CD4-positive, alpha-beta T cell treated with Interleukin-15 for 1 hour (primary cell): Measurements from ENCODE around the gene POR.
"Not testable (repeated sequence)": the region's sequence is repeated elsewhere in the genome, so short reads cannot be mapped to it uniquely, and the experiment has no call there.

Experiments
- DNase-seq: peaks from one replicate; pipeline ENCODE4 v3.0.0-alpha.2; 2020

Gene POR

DNA sequence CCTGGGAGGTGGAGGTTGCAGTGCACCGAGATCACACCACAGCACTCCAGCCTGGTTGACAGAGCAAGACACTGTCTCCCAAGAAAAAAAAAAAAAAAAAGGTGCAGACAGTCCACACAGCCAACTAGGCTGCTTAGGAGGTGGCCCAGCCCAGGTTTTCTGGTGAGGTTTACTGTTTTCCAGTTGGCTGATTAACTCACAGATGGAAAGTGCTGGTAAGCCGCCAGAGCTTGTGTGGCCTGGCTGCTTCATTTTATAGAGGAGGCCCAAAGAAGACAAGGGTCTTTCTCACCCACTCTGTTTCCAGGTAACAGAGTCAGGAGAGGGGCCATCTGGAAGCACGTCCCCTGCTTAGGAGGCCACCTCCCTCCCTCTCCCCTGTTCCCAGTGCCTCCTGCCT lies 29.9 kb upstream of the POR start:
- no peak for DNase-seq

DNA sequence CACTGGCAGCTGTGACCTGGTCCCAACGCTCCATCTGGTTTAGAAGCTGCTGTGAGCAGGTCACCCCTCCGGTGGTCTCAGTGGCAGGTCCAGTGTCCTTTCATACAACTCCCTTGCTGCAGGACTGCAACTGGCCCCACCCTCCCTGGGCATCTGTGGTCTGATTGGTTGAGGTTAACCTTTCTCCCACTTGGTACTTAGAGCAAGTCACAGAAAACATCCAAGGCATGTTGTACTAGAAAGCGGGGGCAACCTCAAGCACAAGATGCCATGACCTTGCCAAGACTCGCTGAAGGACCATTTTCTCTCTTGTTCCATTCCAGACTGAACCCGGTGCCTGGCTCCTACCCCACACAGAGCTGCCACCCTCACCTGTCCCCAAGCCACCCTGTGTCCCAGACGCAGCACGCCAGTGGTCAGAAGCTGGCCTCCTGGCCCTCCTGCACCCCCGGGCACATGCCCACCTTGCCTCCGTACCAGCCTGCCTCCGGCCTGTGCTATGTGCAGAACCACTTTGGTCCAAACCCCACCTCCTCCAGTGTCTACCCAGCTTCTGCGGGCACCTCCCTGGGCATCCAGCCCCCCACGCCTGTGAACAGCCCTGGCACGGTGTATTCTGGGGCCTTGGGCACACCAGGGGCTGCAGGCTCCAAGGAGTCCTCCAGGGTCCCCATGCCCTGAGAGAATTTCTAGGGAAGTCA lies 27.1 kb upstream of the POR start:
- DNase-seq, result no peak

DNA sequence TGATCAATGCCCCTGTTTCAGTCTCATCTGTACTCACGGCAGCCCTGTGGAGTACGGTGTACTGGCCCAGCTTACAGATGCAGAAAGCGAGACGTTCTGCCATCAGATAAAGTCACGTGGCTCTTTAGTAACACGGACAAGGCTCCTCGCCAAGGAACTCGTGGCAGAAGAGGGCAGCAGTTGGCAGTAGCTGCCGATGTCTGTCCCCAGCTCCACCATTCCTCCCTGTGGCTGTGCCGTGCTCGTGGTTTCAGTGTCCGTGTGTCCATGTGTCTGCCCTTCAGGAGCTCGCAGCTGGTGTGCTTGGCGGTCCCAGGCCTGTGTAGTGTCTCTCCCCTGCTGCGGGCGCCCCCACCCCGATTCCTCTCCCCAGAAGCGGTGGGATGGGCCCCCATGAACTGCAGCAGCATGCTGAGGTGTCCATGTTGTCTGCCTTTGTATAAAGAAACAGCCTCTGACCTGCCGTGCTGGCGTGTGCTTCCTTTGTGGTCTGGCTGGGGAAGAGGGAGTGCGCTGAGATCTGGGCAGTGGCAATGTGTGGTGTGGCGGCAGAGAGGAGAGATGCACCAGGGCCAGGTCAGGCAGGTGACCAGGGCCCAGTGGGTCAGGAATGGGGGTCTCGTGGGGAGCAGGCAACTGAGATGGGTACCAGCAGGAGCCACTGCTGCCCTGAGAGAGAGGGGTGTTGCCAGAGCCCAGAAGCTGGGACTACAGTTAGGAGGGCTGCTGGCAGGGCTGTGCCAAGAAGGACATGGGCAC lies 26.3 kb upstream of the POR start:
- no peak for DNase-seq

DNA sequence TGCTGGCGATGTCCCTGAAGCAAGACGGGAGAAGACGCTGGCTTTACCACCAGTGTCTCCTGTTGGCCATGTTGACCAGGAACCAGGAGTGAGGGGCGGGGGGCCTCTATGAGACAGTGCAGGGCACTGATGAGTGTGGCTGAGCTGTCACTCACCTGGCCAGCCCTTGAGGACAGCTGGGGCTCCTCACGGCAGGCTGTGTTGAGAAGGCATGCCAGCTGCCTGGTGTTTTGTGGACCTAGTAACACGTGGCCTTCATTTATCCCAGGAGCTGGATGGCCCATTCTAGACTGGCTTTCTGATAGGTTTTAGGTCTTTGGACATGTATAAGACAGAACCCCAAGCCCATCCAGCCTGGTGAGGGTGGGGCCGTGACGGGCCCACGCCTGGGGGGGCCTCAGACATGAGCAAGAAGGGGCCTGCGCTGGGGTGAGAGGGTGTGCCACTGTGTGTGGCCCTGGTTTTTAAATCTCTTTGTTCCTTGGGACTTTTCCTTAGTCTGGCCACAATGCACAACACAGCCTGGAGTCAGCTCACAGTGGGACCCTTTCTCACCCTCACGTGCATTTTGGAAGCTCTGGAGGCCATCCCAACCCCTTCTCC lies 25.6 kb upstream of the POR start:
- DNase-seq, result no peak

DNA sequence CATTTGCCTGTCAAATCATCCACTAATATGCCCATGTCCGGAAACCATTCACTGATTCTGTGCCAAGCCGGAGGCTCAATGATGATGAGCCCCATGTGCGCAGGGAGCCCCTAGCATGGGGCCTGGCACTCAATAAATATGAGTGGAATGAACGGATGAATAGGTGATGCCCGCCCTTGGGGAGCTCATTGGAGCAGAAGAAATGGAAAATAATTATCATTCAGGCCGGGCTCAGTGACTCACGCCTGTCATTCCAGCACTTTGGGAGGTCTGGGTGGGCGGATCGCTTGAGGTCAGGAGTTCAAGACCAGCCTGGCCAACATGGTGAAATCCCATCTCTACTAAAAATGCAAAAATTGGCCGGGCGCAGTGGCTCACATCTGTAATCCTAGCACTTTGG lies 25.1 kb upstream of the POR start:
- DNase-seq, result no peak

DNA sequence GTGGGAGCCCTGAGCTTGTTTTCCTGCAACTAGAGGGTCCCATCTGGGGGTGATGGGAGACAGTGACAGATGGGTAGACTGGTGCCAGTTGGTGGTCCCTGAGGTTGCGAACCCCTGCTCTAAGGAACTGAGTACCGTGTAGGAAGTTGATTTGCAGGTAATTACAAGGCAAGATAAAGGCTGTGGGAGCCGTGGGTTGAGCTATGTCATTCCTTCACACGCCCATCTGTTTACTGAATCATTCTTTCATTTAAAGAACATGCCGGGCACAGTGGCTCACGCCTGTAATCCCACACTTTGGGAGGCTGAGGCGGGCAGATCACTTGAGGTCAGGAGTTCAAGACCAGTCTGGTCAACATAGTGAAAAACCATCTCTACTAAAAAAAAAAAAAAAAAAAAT lies 23.7 kb upstream of the POR start:
- not testable (repeated sequence) for DNase-seq

DNA sequence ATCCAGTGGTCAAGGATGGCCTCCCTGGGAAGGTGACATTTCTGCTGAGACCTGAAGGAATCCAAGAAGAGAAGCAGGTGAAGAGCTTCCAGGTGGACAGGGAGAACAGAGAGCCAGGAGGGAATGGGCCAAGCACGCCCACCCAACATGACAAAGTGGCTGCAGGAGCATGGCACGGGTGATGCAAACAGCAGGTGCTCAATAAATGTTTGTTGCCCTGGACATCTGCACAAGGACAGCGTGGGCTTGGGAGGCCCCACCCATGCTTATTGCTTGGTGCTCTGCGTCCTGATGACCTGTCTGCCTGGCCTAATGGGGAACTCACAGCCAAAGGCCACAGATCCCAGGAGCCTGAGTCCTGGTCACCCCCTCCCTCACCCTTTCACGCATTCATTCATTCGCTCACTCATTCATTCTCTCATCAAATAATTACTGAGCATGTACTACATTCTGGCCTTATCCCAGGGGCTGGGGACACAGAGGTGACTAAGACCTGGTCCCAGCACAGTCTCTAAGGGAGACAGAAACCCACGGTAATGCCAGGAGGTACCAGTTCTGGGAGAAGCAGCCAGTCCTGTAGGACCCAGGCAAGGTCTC lies 23.0 kb upstream of the POR start:
- no peak for DNase-seq

DNA sequence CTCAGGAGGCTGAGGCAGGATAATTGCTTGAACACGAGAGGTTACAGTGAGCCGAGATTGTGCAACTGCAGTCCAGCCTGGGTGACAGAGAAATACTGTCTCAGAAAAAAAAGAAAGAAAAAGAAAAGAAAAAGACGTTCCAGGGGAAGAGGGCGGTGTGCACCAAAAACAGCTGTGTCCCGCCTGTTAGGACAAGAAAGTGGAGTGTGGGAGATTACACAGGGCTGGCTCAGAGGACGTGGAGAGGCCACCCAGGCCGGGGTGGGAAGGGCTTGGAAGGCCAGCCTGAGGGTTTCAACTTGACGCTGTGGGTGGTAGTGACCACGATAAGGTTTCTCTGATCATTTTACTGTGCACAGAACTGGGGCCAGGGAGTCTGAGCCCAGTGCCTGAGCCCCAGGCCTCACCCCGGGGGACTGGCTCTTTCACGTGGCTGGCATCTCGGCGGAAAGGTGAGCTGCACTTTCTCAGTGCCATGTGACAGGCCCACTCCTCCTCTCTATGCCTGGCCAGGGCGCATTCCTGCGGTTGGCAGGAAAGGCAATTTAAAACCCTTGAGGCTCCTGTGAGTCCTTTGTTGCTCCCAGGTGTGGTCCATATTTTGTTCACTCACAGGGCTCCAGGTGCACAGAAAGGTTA lies 22.2 kb upstream of the POR start:
- no peak for DNase-seq

DNA sequence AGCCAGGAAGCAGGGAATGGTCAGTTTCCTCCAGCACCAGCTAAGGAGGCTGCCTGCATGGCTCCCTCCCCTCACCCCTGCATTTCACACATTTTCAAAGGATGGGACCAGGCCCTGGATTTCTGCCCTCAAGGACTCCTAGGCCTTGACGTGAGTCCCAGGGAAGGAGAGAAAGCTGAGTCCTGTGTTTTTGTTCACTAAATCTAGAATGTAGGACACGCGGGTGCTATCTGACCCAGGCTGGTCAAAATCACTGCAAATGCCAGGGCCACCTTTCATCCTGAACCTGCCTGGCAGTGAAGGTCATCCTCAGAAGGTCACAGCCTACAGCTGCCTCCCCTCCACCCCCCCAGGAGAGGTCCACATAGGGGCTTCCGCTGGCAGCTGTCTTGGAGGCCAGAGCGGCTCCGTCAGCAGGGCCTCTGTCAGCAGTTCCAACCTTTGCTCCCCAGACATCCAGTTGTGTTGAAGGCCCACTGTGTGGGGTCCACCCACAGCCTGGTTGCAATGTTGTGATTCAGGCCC lies 18.1 kb upstream of the POR start:
- no peak for DNase-seq

DNA sequence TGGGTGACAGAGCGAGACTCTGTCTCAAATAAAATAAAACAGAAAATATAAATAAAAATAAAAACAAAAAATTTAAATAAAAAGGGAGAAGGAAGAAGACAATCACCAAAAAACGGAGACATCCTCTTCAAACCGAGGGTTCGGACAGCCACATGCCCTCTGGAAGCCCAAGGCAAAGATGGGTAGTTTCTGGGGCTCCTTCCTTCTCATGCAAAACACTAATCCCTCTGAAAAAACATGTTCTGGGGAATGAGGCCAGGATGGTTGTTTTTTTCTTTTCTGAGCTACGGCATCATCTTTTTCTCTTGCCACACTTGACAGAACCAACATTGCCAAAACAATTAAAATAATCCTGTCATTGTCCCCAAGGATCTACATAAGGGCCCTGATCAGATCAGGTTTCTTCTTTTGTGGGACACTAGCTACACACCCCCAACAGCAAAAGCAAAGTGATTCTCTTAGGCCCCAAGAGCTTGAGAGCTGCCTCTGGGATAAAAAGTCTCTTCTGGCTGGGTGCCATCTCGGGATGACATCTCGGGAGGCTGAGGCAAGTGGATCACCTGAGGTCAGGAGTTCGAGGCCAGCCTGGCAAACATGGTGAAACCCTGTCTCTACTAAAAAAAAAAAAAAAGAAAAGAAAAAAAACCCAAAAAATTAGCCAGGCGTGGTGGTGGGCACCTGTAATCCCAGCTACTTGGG lies 14.2 kb upstream of the POR start:
- no peak for DNase-seq

DNA sequence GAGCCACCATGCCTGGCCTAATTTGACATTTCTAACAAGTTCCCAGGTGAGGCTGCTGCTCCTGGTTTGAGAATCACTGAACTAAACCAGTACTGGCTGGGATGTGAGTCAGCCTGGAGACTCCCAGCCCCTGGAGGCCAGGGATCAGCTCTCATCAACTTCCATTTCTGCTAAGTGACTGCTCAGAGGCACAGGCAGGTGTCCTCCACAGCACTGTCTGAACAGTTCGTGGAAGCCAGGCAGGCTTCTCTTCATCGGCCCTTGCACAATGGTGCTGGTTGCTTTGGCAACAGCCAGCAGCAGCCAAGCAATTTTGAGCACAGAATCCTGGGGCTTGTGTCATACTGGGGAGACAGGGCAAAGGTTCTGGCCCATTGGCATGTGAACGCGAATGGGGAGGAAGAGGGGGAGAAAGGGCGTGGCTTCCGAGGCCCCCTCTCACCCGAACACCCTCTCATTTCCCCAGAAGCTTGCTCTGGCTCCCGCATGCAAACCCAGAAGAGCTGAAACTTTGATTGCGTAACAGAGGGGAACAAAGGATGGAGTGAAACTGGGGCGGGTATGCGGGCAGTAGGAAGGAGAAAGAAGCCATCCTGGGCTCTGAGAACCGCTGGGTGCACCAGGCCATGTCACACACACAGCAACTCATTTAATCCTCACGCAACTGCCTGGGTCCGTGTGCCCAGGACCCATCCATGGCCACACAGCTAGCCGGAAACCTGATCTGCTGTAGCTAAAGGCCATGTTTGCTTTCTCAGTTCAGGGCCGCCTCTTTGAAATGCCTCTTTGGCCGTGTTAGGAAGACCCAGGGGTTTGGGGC lies 9.0 kb upstream of the POR start:
- DNase-seq, result peak; percentile 72

DNA sequence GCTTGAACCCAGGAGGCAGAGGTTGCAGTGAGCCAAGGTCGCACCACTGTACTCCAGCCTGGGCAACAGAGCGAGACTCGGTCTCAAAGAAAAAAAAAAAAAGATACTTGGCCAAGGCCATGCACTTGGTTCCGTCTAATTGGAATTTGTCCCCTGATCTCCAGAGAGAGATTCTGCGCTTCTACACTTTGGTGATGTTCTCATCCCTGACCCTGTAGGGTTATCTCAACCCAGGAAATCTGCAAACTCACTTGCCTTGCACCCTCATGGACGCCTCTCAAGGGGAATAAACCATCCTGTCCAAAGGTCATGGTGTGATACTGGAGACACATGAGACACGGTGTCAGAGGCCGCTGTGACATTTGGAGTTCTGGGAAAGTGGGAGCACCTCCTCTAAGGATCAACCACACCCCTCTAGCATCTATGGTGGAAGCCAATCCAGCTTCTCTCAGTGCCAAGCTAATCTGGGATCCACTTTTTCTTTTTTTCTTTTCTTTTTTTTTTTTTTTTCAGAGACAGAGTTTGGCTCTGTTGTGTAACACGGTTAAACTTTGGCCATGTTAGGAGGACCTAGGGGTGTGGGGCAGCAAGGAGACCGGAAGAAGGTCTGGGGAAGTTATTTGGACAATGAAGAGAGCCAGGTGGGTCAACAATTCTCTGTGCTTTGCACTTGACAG lies 7.8 kb upstream of the POR start:
- DNase-seq, result no peak

DNA sequence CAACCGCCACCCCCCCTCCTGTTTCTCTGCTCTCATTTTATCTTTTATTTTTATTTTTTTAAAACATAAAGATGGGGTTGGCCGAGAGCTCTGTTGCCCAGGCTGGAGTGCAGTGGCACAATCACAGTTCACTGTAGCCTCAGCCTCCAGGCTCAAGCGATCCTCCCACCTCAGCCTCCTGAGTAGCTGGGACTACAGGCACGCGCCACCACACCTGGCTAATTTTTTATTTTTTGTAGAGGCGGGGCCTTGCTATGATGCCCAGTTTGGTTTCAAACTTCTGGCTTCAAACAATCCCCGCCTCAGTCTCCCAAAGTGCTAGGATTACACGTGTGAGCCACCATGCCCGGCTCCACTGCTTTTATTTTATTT lies 7.3 kb upstream of the POR start:
- not testable (repeated sequence) for DNase-seq

DNA sequence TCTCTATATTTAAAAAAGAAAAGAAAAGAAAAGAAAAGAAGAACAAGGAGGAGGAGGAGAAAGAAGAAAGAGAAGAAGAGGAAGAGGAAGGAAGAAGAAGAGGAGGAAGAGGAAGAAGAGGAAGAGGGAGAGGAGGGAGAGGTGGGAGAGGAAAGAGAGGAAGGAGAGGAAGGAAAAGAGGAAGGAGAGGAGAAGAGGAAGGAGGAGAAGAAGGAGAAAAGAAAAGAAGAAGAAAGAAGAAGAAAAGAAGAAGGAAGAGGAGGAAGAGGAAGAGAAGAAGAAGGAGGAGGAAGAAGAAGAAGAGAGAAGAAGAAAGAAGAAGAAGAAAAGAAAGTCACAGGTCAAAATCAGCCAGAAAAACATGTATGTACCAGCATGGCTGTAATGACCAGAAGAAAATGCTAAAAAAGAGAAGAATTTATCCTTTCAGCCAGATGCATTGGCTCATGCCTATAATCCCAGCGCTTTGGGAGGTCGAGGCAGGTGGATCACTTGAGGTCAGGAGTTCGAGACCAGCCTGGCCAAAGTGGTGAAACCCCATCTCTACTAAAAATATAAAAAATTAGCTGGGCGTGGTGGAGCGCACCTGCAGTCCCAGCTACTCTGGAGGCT lies 5.3 kb upstream of the POR start:
- no peak for DNase-seq

DNA sequence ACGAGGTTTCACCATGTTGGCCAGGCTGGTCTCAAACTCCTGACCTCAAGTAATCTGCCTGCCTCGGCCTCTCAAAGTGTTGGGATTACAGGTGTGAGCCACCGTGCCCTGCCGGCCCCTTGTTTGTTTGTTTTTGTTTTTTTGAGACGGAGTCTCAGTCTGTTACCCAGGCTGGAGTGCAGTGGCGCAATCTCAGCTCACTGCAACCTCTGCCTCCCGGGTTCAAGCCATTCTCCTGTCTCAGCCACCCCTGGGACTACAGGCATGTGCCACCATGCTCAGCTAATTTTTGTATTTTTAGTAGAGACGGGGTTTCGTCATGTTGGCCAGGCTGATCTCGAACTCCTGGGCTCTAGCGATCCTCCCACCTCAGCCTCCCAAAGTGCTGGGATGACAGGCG lies 3.8 kb upstream of the POR start:
- not testable (repeated sequence) for DNase-seq

DNA sequence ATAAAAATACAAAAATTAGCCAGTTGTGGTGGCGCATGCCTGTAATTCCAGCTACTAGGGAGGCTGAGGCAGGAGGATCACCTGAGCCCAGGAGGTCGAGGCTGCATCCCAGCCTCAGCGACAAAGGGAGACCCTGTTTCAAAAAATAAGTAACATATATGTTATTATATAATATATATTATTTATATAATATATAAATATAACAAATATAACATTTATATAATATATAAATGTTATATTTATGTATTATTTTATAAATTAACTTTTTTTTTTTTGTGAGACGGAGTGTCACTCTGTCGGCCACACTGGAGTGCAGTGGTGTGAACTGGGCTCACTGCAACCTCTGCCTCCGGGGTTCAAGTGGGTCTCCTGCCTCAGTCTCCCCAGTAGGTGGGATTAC lies 1.5 kb upstream of the POR start:
- no peak for DNase-seq

DNA sequence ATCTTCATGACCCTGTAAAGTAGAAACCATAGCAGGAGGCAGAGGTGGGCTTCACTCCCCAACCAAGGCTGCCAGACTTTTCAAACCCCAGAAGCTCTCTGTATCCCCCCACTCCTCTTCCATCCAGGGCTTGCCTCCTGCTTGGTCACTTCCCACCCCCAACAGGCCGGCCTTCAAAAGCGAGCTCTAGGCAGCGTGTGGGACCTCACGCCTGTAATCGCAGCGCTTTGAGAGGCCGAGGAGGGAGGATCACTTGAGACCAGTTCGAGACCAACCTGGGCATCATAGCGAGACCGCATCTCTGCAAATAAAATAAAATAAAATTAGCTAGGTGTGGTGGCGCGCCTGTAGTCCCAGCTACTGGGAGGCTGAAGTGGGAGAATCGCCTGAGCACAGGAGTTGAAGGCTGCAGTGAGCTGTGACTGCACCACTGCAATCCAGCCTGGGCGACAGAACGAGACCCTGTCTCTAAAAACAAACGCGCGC lies 743 bp upstream of the POR start:
- no peak for DNase-seq

DNA sequence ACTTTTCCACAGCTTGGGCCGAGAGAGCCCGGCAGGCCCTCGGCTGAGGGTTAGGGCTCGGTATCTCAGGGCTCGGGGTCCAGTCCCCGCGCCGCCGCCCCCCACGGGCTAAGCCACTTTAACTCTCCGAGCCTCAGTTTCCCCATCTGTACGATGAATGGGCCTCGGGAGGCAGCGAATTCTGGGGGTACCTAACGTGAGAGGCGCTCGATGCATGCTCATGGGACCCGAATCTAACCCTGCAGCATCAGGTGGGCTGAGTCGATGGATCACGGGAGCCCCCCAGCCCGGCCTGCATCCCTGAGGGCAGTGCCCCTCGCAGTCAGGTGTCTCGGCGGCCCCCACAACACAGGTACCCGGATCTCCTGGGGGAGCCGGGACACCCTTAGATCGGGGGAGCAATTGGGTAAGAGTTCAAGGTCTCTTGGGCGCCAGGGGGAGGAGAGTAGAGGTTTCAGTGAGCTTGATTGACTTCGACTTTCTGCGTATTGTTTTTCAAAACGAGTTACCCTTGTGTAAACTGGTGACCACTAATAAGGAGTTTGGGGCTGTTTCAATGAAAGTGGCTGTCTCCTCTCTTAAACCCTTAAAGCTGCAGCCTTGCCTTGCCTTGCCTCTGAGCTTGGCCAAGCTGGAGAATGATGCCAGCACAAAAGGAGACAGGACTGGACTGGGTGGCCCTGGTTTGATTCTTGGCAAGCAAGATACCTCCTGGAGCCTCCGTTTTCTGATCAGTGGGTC lies 631 bp downstream of the POR start:
- no peak for DNase-seq

DNA sequence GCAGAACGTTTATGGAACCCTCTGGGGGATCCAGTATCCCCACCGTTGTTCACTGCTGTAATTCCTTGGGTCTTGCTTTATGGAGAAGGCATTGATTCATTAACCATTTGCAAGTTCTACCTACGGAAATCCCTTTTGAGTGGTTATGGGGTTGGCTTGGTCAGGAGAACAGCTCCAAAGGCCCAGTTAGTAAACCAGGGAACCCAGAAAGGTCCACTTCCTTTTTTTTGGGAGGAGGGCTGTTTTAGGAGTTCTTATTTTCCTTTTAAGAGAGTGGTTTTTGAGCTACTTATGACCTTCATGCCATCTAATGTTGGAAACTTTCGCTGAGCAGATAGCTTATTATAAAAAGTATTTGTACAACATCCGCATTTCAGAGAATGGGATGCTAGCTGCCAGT lies 1.3 kb downstream of the POR start:
- no peak for DNase-seq
